Measurements from ENCODE around the gene EML1. TPM values are rescaled to one million over a fixed set of nuclear protein-coding genes. Genes with fewer than 3 reads are reported as not detected.

Gene EML1
- total RNA-seq, 1 experiment from 2014 or later, result 16.1 TPM

DNA sequence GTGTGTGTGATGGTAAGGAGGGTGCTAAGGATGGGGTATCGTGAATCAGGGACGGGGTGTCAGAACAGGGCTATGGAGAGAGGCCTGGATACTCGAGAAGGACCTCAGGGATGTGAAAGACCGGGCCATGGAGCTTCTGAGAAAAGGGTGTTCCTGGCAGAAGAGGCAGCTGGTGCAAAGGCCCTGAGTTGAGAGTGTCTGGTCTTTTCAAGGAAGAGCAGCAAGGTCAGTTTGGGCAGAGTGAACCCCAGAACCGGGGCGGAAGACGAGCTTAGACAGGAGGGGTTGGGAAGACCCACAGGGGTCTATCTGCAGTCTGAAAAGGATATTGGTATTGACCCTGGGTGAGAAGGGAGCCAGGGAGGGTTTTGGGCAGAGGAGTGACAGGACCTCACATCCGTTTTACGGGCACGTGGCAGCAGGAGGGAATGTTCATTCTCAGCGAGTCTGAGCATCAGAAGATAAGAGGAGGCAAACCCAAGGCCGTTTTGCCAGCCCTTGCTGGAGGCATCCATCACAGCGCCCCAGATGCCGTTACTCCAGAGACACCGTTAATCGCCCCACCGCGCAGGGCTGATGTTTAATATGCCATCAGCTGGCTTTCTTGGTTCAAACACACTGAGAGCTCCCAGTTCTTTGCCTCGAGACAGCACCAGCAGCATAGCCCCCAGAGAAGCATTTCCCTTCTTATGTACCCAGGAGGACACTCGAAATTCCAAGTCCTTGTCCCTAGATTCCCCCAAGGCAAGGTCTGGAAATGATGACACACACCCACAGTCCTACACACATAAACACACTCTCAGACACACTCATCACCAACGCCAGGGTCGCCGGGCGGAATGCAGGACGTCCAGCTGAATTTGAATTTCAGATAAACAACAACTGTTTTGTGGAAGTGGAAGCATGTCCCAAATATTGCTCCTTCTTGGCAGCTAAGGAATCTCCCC lies 41.4 kb upstream of the EML1 start:
- ATAC-seq, result no peak
- ChIA-PET POLR2A (no interaction called here), CTCF (interaction anchor here (0.9 to 2.3 kb wide), 5 partner anchors 21 to 87 kb away, joined by 3 to 12 read pairs (median 3); partner anchors contain the start of gene CYP46A1)
- Mint-ChIP-seq H3K4me3 (no peak overlapping the region), H3K9me3 (no peaks in the 10 kb centered on the region), H3K36me3 (no peaks in the 10 kb centered on the region), H3K27me3 (ENCODE audit: low read depth) (no peaks in the 10 kb centered on the region; the same call in 1 of the 2 replicates), H3K27ac (no peak overlapping the region), H3K4me1 (peaks cover 8% of the 10 kb centered on the region)
- TF ChIP-seq, protein P1, sequence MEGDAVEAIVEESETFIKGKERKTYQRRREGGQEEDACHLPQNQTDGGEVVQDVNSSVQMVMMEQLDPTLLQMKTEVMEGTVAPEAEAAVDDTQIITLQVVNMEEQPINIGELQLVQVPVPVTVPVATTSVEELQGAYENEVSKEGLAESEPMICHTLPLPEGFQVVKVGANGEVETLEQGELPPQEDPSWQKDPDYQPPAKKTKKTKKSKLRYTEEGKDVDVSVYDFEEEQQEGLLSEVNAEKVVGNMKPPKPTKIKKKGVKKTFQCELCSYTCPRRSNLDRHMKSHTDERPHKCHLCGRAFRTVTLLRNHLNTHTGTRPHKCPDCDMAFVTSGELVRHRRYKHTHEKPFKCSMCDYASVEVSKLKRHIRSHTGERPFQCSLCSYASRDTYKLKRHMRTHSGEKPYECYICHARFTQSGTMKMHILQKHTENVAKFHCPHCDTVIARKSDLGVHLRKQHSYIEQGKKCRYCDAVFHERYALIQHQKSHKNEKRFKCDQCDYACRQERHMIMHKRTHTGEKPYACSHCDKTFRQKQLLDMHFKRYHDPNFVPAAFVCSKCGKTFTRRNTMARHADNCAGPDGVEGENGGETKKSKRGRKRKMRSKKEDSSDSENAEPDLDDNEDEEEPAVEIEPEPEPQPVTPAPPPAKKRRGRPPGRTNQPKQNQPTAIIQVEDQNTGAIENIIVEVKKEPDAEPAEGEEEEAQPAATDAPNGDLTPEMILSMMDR (IDR thresholded peaks at IDR 0.05), result no peak
- TF ChIP-seq CBFB (CRISPR knock-in tag; IDR thresholded peaks at IDR 0.05; ENCODE audit: low read depth), result no peak
- no peak for DNase-seq (ENCODE audit: low spot score)

DNA sequence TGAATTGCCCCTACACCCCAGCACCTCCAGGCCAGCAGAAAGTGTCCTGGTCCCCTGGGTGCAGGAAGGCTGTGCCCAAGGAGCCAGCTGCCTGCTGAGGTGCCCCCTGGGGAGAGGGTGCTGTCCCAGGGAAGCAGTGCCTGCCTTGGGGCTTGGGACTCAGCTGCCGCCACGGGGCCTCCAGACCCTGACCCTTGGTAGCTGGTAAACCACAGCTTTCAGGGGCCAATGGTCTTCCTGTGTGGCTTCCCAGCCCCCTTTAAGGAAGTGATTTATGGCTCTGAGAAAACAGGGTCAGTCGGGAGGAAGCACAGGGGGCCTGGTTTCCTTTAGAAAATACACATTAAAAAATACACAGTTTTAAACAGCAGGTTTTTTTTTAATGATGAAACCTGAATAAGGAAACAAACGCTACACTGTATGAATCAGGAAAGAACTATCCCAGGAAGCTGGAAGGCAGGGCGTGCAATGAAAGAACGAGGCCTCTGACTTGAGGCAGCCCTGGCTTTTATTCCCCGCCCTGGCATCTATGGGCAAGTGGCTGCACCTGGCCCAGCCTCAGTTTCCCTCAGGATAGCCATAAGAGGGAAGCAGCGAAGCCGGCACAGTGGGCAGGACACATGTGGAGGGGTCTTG lies 40.6 kb upstream of the EML1 start:
- DNase-seq (ENCODE audit: low spot score) (no peak), ATAC-seq (no peak)
- ChIA-PET CTCF (interaction anchor here (0.9 to 2.3 kb wide), 6 partner anchors 11 to 86 kb away, joined by 3 to 12 read pairs (median 4); partner anchors contain the start of gene CYP46A1), POLR2A (no interaction called here)
- Mint-ChIP-seq H3K36me3 (no peaks in the 10 kb centered on the region), H3K27ac (no peak overlapping the region), H3K27me3 (ENCODE audit: low read depth) (no peaks in the 10 kb centered on the region; the same call in 1 of the 2 replicates), H3K4me3 (no peak overlapping the region), H3K9me3 (no peaks in the 10 kb centered on the region), H3K4me1 (peaks cover 8% of the 10 kb centered on the region)
- TF ChIP-seq, protein P2, sequence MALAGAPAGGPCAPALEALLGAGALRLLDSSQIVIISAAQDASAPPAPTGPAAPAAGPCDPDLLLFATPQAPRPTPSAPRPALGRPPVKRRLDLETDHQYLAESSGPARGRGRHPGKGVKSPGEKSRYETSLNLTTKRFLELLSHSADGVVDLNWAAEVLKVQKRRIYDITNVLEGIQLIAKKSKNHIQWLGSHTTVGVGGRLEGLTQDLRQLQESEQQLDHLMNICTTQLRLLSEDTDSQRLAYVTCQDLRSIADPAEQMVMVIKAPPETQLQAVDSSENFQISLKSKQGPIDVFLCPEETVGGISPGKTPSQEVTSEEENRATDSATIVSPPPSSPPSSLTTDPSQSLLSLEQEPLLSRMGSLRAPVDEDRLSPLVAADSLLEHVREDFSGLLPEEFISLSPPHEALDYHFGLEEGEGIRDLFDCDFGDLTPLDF (CRISPR knock-in tag; IDR thresholded peaks at IDR 0.05), result no peak
- TF ChIP-seq, protein P3, sequence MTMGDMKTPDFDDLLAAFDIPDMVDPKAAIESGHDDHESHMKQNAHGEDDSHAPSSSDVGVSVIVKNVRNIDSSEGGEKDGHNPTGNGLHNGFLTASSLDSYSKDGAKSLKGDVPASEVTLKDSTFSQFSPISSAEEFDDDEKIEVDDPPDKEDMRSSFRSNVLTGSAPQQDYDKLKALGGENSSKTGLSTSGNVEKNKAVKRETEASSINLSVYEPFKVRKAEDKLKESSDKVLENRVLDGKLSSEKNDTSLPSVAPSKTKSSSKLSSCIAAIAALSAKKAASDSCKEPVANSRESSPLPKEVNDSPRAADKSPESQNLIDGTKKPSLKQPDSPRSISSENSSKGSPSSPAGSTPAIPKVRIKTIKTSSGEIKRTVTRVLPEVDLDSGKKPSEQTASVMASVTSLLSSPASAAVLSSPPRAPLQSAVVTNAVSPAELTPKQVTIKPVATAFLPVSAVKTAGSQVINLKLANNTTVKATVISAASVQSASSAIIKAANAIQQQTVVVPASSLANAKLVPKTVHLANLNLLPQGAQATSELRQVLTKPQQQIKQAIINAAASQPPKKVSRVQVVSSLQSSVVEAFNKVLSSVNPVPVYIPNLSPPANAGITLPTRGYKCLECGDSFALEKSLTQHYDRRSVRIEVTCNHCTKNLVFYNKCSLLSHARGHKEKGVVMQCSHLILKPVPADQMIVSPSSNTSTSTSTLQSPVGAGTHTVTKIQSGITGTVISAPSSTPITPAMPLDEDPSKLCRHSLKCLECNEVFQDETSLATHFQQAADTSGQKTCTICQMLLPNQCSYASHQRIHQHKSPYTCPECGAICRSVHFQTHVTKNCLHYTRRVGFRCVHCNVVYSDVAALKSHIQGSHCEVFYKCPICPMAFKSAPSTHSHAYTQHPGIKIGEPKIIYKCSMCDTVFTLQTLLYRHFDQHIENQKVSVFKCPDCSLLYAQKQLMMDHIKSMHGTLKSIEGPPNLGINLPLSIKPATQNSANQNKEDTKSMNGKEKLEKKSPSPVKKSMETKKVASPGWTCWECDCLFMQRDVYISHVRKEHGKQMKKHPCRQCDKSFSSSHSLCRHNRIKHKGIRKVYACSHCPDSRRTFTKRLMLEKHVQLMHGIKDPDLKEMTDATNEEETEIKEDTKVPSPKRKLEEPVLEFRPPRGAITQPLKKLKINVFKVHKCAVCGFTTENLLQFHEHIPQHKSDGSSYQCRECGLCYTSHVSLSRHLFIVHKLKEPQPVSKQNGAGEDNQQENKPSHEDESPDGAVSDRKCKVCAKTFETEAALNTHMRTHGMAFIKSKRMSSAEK (CRISPR knock-in tag; IDR thresholded peaks at IDR 0.05; ENCODE audit: borderline replicate concordance), result no peak
- TF ChIP-seq, protein P4, sequence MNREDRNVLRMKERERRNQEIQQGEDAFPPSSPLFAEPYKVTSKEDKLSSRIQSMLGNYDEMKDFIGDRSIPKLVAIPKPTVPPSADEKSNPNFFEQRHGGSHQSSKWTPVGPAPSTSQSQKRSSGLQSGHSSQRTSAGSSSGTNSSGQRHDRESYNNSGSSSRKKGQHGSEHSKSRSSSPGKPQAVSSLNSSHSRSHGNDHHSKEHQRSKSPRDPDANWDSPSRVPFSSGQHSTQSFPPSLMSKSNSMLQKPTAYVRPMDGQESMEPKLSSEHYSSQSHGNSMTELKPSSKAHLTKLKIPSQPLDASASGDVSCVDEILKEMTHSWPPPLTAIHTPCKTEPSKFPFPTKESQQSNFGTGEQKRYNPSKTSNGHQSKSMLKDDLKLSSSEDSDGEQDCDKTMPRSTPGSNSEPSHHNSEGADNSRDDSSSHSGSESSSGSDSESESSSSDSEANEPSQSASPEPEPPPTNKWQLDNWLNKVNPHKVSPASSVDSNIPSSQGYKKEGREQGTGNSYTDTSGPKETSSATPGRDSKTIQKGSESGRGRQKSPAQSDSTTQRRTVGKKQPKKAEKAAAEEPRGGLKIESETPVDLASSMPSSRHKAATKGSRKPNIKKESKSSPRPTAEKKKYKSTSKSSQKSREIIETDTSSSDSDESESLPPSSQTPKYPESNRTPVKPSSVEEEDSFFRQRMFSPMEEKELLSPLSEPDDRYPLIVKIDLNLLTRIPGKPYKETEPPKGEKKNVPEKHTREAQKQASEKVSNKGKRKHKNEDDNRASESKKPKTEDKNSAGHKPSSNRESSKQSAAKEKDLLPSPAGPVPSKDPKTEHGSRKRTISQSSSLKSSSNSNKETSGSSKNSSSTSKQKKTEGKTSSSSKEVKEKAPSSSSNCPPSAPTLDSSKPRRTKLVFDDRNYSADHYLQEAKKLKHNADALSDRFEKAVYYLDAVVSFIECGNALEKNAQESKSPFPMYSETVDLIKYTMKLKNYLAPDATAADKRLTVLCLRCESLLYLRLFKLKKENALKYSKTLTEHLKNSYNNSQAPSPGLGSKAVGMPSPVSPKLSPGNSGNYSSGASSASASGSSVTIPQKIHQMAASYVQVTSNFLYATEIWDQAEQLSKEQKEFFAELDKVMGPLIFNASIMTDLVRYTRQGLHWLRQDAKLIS (CRISPR knock-in tag; IDR thresholded peaks at IDR 0.05; ENCODE audit: borderline replicate concordance), result no peak
- TF ChIP-seq, protein P5, sequence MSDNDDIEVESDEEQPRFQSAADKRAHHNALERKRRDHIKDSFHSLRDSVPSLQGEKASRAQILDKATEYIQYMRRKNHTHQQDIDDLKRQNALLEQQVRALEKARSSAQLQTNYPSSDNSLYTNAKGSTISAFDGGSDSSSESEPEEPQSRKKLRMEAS (CRISPR knock-in tag; IDR thresholded peaks at IDR 0.05), result no peak
- TF ChIP-seq, protein P1 (IDR thresholded peaks at IDR 0.05), result no peak
- TF ChIP-seq, protein P6, sequence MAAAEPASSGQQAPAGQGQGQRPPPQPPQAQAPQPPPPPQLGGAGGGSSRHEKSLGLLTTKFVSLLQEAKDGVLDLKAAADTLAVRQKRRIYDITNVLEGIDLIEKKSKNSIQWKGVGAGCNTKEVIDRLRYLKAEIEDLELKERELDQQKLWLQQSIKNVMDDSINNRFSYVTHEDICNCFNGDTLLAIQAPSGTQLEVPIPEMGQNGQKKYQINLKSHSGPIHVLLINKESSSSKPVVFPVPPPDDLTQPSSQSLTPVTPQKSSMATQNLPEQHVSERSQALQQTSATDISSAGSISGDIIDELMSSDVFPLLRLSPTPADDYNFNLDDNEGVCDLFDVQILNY (CRISPR knock-in tag; IDR thresholded peaks at IDR 0.05), result no peak
- TF ChIP-seq CREM (CRISPR knock-in tag; IDR thresholded peaks at IDR 0.05) (no peak), TCF7 (CRISPR knock-in tag; IDR thresholded peaks at IDR 0.05; ENCODE audit: low read depth) (no peak), ZNF138 (CRISPR knock-in tag; conservative IDR thresholded peaks at IDR 0.05) (no peak)
- TF ChIP-seq, protein P7, sequence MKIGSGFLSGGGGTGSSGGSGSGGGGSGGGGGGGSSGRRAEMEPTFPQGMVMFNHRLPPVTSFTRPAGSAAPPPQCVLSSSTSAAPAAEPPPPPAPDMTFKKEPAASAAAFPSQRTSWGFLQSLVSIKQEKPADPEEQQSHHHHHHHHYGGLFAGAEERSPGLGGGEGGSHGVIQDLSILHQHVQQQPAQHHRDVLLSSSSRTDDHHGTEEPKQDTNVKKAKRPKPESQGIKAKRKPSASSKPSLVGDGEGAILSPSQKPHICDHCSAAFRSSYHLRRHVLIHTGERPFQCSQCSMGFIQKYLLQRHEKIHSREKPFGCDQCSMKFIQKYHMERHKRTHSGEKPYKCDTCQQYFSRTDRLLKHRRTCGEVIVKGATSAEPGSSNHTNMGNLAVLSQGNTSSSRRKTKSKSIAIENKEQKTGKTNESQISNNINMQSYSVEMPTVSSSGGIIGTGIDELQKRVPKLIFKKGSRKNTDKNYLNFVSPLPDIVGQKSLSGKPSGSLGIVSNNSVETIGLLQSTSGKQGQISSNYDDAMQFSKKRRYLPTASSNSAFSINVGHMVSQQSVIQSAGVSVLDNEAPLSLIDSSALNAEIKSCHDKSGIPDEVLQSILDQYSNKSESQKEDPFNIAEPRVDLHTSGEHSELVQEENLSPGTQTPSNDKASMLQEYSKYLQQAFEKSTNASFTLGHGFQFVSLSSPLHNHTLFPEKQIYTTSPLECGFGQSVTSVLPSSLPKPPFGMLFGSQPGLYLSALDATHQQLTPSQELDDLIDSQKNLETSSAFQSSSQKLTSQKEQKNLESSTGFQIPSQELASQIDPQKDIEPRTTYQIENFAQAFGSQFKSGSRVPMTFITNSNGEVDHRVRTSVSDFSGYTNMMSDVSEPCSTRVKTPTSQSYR (CRISPR knock-in tag; IDR thresholded peaks at IDR 0.05), result no peak

Data from WTC11 (cell line).